ENCODE measurements around the gene TCAIM.

Gene TCAIM

GRCh38 chr3:44429459-44429858 lies 90.9 kb downstream of the TCAIM start:
- no peak for TF ChIP-seq CEBPB (IDR thresholded peaks at IDR 0.05)

DNA sequence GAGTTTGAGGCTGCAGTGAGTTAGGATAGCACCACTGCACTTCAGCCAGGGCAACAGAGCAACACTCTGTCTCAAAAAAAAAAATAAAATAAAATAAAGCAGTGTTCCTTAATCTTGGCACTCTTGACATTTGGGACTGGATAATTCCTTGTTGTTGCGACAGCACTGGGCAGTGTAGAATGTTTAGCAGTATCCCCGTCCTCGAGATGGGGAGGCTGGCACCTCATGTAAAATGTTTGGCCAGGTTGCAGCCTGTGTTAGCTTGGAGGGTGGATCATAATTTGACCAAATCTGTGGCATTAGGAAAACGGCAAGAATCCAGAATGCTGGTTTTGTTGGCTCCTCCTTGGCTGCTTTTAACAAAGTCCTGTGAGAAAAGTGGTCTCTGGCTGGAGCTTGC lies 91.9 kb downstream of the TCAIM start:
- TF ChIP-seq EP300 (IDR thresholded peaks at IDR 0.05; ENCODE audit: borderline replicate concordance) (no peak), TCF12 (IDR thresholded peaks at IDR 0.05; ENCODE audit: low read depth) (no peak), TEAD4 (IDR thresholded peaks at IDR 0.05) (no peak), CREB1 (IDR thresholded peaks at IDR 0.05; ENCODE audit: low read depth) (no peak), MAX (IDR thresholded peaks at IDR 0.05) (no peak), ZBTB7A (IDR thresholded peaks at IDR 0.05; ENCODE audit: low read depth) (no peak), RAD21 (IDR thresholded peaks at IDR 0.05; ENCODE audit: low read depth) (no peak), TAF1 (IDR thresholded peaks at IDR 0.05; ENCODE audit: low read depth) (no peak), EGR1 (IDR thresholded peaks at IDR 0.05) (no peak), YY1 (IDR thresholded peaks at IDR 0.05; ENCODE audit: low read depth) (no peak), NFIC (IDR thresholded peaks at IDR 0.05) (no peak), FOXM1 (IDR thresholded peaks at IDR 0.05; ENCODE audit: borderline replicate concordance, low read depth) (no peak)
- TF ChIP-seq, protein P1, sequence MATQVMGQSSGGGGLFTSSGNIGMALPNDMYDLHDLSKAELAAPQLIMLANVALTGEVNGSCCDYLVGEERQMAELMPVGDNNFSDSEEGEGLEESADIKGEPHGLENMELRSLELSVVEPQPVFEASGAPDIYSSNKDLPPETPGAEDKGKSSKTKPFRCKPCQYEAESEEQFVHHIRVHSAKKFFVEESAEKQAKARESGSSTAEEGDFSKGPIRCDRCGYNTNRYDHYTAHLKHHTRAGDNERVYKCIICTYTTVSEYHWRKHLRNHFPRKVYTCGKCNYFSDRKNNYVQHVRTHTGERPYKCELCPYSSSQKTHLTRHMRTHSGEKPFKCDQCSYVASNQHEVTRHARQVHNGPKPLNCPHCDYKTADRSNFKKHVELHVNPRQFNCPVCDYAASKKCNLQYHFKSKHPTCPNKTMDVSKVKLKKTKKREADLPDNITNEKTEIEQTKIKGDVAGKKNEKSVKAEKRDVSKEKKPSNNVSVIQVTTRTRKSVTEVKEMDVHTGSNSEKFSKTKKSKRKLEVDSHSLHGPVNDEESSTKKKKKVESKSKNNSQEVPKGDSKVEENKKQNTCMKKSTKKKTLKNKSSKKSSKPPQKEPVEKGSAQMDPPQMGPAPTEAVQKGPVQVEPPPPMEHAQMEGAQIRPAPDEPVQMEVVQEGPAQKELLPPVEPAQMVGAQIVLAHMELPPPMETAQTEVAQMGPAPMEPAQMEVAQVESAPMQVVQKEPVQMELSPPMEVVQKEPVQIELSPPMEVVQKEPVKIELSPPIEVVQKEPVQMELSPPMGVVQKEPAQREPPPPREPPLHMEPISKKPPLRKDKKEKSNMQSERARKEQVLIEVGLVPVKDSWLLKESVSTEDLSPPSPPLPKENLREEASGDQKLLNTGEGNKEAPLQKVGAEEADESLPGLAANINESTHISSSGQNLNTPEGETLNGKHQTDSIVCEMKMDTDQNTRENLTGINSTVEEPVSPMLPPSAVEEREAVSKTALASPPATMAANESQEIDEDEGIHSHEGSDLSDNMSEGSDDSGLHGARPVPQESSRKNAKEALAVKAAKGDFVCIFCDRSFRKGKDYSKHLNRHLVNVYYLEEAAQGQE (IDR thresholded peaks at IDR 0.05; ENCODE audit: low read depth) = no peak
- TF ChIP-seq, protein P2, sequence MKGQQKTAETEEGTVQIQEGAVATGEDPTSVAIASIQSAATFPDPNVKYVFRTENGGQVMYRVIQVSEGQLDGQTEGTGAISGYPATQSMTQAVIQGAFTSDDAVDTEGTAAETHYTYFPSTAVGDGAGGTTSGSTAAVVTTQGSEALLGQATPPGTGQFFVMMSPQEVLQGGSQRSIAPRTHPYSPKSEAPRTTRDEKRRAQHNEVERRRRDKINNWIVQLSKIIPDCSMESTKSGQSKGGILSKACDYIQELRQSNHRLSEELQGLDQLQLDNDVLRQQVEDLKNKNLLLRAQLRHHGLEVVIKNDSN (IDR thresholded peaks at IDR 0.05) = no peak

DNA sequence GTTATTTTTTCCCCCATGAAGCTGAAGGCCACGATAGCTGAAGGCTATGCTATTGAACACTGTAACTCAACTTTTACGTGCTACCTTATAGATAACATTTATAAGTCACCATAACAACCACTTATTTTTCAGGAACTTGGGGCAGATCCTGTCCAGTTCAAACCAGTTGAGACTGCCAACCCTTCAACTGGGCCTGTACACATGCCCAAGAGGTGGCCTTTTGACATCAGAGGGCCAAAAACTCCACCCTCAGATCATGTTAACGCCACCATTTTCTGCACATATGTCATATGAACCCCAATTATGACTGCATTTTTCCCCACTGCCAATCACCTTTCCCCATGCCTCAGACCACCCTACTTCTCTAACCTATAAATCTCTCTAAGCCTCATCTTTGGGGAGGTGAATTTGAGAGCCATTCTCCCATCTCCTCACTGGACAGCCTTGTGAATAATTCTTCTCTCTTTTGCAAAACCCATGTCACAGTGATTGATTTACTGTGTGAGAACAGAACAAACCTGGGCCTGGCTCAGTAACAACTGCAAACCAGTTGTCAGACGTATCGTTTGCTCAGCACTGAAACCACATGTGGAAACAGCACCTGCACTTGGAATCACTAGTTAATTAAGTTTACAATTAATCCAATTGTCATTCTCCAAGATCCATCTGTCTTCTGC lies 96.4 kb downstream of the TCAIM start:
- TF ChIP-seq, protein P2 (IDR thresholded peaks at IDR 0.05) = no peak
- TF ChIP-seq YY1 (IDR thresholded peaks at IDR 0.05; ENCODE audit: low read depth) (no peak), CEBPB (IDR thresholded peaks at IDR 0.05) (no peak), NFIC (IDR thresholded peaks at IDR 0.05) (no peak), TCF12 (IDR thresholded peaks at IDR 0.05; ENCODE audit: low read depth) (no peak)

DNA sequence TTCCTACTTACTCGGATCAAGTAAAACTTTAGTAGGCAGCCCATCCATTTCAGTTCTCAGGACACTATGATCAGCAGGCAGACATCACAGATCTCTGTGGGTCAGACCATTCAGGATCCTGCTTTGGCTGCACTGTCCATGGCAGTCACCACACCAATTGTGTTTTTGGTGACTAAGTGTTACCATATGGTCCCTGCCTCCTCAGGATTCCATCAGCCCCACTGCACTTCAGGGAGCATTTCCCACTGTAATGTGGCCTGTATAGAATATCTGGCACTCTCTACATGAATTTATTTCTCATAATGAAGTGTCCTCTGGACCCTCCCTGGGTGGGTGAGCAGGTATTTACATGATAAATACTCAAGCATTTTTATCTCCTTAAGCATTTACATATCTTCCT lies 97.6 kb downstream of the TCAIM start:
- TF ChIP-seq TCF12 (IDR thresholded peaks at IDR 0.05; ENCODE audit: low read depth) = no peak
- TF ChIP-seq NFIC (IDR thresholded peaks at IDR 0.05) = no peak
- TF ChIP-seq, protein P2 (IDR thresholded peaks at IDR 0.05) = no peak
- TF ChIP-seq TEAD4 (IDR thresholded peaks at IDR 0.05) = no peak
- TF ChIP-seq FOXM1 (IDR thresholded peaks at IDR 0.05; ENCODE audit: borderline replicate concordance, low read depth) = no peak
- no peak for TF ChIP-seq CREB1 (IDR thresholded peaks at IDR 0.05; ENCODE audit: low read depth)
- no peak for TF ChIP-seq CEBPB (IDR thresholded peaks at IDR 0.05)
- no peak for TF ChIP-seq MAX (IDR thresholded peaks at IDR 0.05)
- TF ChIP-seq RAD21 (IDR thresholded peaks at IDR 0.05; ENCODE audit: low read depth) = no peak
- no peak for TF ChIP-seq EP300 (IDR thresholded peaks at IDR 0.05; ENCODE audit: borderline replicate concordance)
- TF ChIP-seq EGR1 (IDR thresholded peaks at IDR 0.05) = no peak
- TF ChIP-seq TAF1 (IDR thresholded peaks at IDR 0.05; ENCODE audit: low read depth) = no peak
- no peak for TF ChIP-seq ZBTB7A (IDR thresholded peaks at IDR 0.05; ENCODE audit: low read depth)
- no peak for TF ChIP-seq YY1 (IDR thresholded peaks at IDR 0.05; ENCODE audit: low read depth)

DNA sequence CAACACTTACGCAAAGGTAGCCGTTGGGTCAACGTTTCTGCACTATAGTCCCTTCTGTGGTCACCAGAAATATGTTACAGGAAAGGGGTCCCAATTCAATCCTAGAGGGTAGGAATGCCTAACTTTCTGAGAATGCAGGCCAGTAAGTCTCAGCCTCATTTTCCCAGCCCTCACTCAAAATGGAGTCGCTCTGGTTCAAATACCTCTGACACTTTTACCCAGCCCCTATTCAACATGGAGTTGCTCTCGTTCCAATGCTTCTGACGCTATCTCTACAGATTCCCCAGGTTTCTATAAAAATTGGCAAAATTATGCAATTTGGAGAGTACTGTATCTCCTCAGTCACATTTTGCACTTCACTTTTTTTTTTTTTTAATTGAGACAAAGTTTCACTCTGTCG lies 99.2 kb downstream of the TCAIM start:
- no peak for TF ChIP-seq CREB1 (IDR thresholded peaks at IDR 0.05; ENCODE audit: low read depth)
- TF ChIP-seq NFIC (IDR thresholded peaks at IDR 0.05) = no peak
- TF ChIP-seq FOXM1 (IDR thresholded peaks at IDR 0.05; ENCODE audit: borderline replicate concordance, low read depth) = no peak
- no peak for TF ChIP-seq TCF12 (IDR thresholded peaks at IDR 0.05; ENCODE audit: low read depth)
- TF ChIP-seq MAX (IDR thresholded peaks at IDR 0.05) = no peak
- TF ChIP-seq, protein P2 (IDR thresholded peaks at IDR 0.05) = no peak
- TF ChIP-seq YY1 (IDR thresholded peaks at IDR 0.05; ENCODE audit: low read depth) = no peak
- no peak for TF ChIP-seq TEAD4 (IDR thresholded peaks at IDR 0.05)
- no peak for TF ChIP-seq EP300 (IDR thresholded peaks at IDR 0.05; ENCODE audit: borderline replicate concordance)
- TF ChIP-seq ZBTB7A (IDR thresholded peaks at IDR 0.05; ENCODE audit: low read depth) = no peak
- TF ChIP-seq RAD21 (IDR thresholded peaks at IDR 0.05; ENCODE audit: low read depth) = no peak
- TF ChIP-seq EGR1 (IDR thresholded peaks at IDR 0.05) = no peak

DNA sequence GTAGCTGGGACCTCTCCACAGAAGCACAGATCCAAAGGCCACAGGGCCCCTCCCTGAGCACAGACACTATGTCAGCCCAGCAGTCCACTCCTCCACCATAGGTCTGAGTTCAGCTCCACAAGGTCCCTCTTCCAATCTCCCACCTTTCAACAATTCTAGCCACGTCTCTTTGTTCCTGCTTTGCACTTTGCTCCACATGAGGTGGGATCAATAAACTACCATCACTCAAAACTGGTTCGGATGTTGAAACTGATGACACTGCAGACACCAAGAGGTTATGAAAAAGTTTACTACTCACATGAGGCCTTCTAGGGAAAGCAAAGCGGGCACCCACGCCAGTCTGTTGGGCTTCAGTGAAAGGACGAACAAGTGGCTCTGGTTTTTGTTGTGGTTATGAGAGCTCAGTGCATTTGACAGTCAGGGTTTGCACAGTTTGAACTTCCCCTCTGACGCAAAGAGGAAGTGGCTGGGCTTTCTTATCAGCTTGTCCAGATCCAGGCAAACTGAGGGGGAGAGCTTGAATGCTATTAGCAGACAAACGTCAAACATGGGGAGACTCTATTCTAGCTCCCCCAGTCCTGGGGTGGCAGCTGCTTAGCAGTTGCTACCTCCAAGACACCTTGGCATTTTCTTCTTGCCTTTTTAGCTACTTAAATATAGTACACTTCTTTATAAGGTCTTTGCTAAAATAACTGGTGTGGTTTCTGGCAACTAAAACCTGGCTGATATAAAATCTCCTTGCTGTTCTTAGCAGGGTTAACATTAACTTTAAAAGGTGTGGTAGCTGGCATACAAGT lies 101.1 kb downstream of the TCAIM start:
- TF ChIP-seq YY1 (IDR thresholded peaks at IDR 0.05; ENCODE audit: low read depth) (no peak), CEBPB (IDR thresholded peaks at IDR 0.05) (no peak), TEAD4 (IDR thresholded peaks at IDR 0.05) (no peak), FOXM1 (IDR thresholded peaks at IDR 0.05; ENCODE audit: borderline replicate concordance, low read depth) (no peak), EP300 (IDR thresholded peaks at IDR 0.05; ENCODE audit: borderline replicate concordance) (no peak)
